HG03354 (cell line): ENCODE measurements around the gene PFKFB2.

Experiments used
- ATAC-seq: cut with Tn5 transposase; IDR thresholded peaks from one replicate; pipeline ENCODE4 v1.9.1; 2021; ENCODE audit warnings: mild to moderate bottlenecking; ENCODE audit not compliant: unreplicated experiment, poor library complexity, severe bottlenecking

PFKFB2 gene

DNA sequence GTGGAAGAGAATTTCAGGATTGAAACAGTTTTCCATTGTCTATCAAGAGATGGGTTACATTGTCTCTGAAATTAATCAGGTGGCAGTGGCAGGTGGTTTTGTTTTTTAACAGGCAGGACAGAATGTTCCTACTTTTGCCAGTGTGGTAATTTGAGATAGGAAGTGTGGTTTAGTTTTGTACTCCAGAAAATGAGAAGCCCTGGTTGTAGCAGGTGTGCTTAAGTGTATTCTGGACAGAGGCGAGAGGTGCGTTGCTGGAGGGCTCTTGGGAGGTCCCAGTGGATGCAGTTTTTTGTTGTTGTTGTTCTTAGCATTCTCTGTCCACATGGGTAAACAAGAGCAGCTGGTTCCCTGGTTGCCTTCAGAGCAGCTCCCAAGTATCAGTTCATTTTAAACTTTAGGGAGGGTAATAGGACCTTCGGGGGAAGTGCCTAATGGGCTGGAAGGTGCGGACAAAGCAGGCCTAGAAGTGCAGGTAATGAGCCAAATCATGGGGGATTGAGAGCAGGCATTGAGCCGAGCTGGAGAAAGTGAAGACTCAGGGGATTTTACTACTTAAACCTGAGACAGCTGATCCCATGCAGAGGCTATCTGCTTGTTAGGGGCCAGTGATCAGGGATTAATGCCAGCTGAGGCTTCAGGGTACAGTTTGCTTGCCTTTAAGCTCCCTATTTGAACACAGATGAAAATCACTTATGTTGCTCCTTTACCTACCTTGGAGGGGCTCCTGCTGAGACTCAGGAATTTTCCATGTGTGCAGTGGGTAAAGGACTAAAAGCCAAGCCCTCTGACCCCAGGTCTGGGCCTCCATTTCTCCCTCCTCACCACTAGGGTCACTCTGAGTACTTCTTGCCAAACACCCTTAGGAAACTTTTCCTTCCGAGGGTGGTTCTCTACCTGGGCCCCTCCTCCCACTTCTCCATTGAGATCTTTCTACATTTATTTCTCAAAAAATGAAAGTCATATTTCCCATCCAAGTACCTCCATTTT, 6.1 kb downstream of the PFKFB2 start:
- ATAC-seq = no peak

DNA sequence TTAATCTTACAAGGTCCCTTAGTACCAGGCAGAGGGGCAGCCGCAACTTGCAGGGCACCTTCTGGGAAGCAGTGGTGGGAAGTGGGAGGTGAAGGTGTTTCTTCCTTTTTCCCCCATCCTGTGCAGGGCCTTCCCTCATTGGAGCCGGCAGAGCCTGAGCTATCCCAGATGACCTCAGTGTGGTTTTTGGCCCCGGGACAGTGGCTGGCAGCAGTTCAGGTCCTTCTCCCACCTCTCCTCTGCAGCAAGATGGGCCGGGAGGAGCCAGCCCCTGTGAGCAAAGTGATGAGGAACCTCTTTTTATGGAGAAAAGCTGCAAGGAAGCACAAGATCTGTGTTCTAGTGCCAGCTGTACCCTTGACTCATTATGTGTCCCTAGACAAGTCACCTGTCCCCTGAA, 6.8 kb downstream of the PFKFB2 start:
- no peak for ATAC-seq

DNA sequence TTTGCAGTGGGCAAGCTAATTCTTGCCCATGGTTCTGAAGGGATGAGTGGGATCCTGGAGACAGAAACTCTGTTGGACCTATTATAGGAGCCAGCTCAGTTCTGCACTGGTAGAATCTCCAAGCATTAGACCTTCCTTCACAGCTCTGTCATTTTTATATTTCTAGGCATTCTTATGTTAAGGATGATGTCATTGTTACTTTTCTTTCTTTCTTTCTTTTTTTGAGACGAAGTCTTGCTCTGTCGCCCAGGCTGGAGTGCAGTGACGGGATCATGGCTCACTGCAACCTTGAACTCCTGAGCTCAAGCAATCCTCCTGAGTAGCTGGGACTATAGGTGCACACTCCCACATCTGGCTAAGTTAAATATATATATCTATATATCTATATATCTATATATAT, 7.5 kb downstream of the PFKFB2 start:
- ATAC-seq = no peak

DNA sequence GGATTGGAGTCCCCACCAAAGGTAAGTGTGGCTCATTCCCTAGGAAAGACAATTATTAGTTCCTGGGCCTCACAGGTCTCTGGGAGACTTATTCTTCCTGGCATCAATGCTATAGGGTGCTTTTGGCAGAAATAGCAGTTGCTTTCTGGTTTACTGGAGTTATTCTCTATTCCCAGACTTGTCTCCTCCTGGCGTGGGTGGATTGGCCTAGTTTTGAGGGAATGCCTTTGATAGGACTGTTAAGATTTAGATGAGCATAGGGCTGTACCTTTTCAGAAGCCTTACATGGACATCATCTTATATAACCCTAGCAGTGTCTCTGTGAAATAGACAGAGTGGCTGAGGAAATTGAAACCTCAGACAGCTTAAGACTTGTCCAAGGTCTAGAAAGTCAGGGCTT, 9.0 kb downstream of the PFKFB2 start:
- ATAC-seq = no peak

DNA sequence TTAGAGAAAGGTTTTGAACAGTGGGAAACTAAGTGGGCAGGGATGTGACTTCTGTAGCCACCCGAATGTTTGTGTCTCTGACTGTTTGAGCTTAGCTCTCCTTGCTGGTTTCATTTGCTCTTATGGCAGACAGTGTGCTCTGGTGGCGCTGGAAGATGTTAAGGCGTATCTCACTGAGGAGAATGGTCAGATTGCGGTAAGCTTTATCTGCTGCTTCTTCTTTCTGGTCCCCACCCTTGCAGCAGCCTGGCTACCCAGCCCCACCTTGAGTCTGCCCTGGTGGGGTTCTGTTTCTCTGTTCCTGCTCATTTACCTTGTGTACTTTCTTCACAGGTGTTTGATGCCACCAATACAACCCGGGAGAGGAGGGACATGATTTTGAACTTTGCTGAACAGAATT, 9.9 kb downstream of the PFKFB2 start:
- no peak for ATAC-seq

DNA sequence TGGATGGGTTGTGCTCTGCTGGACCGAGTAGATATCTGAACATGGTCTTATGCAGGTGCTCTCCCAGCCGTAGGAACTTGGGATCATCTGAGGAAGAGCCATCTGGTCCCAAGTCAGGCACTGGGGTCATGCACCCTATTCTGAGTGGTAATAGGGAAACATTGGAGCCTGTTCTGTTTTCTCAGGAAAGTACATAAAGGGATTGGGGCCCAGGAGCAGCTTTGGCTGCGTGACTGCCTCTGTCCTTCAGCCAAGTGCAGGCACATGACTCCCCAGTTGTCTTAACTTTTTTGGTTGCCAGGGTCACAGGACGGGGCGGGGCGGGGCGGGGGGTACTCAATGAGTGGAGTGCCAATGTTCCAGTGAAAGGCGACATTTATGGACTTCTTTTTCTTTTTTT, 11.5 kb downstream of the PFKFB2 start:
- no peak for ATAC-seq

DNA sequence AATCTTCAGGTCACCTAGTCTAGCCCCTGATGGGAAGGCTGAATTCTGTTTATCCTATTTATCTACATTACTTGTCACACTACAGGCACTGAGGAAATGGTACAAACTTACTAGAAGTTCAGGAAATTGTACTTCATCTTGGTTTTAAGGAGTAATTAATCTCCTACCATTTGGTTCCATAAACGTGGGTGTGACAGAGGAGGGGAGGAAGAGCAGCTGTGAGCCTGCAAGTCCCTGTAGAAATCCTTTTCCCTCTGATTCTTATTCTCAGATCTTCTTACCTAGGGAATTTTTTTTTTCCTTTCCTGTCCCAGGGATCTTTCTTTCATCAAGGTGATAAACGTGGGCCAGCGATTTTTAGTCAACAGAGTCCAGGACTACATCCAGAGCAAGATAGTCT, 14.1 kb downstream of the PFKFB2 start:
- ATAC-seq = no peak

DNA sequence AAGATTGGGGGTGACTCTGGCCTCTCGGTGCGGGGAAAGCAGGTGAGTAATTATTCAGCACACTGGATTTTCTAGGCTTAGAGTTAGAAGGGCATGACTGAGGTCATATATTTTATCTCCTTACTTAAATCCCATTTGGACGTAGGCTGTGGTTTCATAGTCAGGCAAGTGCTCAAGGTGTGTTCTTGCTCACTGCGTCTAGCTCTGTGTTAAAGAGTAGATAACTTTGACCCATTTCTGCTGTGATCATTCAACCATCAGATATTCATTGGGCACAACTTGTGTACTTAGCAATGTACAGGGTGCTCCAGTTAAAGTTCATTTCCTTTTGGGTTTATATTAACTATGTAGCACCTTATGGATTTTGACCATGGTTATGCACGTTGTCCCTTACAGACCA, 14.6 kb downstream of the PFKFB2 start:
- ATAC-seq = no peak

DNA sequence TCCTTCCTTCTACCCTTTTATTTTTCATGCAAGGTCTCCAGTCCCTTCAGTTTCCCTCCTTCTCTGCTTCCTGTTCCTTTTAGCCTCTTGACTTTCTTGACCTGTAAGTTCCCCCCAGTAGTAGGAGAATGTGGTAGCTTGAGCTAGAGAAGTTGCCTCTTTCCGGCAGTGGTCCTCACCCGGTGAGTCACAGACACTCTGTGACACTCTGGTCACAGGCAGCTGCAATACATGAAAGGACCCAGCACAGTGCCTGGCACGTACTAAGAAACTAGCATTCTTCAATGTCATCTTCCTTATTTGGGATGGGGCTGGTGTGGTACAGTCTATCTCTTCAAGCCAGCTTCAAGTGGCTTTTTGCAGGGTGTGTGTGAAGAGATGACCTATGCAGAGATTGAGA, 16.0 kb downstream of the PFKFB2 start:
- no peak for ATAC-seq

DNA sequence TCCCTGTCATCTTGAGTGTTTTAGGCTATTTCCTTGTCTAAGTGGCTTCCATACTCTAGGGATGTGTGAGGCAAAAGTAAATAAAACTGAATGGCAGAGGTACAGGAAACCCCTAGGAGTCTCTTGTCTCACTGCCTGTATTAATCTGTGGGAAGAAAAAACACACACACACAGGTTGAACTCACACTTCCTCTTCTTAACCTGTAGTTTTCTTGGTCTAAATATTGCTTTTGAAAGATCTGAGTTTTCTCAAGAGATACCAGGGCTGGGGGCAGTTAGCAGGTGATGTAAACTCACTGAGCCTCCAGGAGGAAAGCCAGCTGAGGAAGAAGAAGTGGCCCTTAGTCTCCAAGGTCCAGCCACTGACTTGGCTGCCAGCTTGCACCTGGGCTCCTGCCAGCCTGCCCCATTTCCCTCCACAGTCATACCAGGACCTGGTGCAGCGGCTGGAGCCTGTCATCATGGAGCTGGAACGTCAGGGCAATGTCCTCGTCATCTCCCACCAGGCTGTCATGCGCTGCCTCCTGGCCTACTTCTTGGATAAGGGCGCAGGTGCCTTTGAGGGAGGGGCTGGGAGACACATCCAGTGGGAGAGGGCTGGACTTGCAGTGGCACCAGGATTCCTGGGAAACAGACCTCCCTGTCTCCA, 16.9 kb downstream of the PFKFB2 start:
- ATAC-seq = no peak

DNA sequence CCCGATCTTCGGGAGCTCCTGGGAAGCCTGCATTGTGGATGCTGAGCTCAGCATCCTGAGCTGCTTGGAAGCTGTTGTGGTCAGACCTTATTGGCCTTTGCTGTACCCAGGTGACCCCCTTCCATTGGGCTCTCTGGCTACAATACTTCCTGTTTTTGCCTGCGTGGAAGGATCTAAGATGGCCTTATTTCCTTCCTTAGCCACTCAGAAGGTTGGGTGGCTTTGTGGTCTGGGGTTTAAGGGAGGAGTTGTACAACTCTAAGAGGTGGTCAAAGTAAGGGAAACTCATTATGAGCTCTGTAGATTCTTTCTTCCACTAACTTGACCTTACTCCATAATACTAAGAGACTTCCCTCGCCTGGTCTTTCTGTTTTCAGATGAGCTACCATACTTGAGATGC, 17.7 kb downstream of the PFKFB2 start:
- ATAC-seq = no peak

DNA sequence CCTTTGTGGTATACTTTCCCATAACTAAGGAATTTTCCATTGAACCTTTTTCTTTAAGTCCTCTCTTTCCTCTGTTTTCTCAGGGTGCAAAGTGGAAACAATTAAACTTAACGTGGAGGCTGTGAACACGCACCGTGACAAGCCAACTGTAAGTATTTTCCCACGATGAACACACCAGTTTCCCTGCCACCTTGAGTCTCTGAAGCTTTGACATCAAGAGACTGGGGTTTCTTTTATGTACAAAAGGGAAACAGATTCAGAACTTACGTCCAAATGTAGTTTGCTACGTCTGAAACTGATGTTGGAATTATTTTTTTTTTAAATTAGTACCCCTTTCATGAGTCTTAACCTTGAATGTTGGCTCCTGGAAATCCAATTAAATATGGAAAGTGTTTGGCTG, 18.4 kb downstream of the PFKFB2 start:
- no peak for ATAC-seq

DNA sequence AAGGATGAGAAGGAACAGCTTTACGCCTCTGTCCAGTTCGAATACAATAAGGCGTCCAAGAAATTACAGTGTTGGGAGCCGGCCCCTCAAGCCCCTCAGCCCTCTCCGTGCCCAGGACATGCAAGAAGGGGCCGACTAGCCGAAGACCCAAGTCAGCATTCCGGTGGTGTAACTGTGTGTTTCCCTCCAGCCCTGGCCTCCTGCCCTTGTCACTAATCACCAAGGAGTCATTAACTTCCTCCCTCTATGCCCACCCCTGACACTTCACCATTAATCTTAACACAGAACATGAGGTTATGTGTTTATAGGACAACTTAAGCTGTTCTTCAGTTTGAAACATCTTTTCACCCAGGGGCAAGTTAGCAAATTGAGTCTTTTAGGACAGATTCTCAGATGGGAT, 19.2 kb downstream of the PFKFB2 start:
- ATAC-seq = no peak

DNA sequence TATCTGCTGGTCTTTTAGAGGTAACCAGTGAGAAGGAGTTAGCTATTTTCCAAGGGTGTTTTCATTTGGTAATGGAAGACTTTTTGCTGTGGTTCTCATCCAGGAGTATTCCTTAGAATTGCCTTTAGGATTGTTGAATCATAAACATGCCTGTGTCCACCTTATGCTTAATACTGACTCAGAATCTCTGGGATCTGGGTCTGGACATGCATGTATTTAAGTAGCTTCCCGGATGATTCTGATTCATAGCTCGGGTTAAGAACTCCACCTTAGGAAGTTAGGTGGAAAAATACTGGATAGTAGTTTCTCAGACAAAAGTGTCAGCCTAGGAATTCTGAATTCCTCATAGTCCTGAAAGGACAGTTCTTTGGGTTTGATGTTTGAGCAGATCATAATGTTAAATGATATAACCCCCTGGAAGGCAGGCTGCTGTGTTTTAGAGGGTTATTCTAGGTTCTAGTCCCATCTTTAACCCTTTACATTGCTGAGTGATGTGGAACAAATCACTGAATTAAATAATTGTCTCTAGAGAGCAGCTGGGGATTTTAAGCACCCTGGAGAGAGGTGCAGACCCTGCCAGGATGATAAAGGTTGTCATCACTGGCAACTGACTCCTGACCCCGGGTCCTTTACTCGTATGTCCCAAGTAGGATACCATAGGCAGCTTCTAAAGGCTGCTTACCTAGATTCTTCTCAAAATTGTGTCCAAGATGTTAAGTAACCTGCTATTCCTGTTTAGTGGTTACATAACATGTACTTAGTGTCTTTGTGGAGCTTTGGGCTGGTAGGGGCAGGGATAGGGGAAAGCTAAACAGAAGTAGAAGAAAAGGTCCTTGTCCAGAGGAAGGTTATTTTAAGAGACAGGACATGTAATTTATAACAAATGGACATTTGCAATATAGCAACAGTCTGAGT, 21.1 kb downstream of the PFKFB2 start:
- ATAC-seq = no peak

DNA sequence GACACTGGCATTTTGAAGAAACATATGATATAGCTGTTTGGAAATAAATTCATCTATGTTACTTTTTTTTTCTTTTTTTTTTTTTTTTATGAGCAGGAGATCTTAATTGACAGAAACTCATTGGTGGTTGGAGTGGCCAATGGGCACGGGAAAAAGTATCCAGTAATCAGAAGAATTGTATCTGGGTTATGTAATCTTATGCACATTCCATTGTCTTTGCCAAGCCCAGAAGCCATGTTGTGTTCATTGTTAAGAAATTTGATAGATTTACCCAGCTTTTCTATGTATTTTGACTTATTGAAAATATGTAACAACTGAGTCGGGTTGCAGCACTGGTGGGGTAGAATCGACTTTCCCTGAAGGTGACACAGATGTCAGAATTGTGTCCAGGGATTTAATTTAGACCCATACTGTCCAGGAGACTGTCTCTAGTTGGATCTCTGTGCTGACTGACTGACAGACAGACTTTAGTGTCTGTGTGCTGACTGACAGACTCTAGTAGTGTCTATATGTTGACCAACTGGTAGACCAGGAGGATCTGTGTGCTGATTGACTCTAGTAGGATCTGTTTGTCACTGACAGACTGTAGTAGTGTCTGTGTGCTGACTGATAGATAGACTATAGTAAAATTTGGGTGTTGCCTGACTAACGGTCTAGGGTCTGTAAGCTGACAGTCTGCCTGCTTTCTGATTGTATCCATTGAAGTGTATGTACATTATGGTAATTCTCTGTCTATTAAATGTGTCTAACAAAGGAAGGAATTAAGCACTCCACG, 23.3 kb downstream of the PFKFB2 start:
- no peak for ATAC-seq

DNA sequence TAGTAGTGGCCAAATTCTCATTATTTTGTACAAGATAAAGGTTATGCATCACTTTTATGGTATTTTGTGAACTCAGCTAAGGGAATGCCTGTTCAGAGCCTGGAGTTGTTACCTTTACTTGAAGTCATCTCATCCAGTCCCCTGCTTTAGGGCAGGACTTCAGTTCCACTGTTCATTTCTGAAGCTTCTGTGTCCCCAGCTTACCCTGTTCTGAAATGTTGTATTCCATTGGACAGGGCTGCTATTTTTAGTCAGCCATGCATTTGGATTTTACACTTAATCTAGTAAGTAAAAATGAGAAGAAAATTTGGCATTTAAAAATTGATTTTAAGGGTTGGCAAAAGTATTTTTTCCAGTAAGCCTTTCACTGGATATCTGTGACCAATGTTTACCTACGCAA, 23.9 kb downstream of the PFKFB2 start:
- no peak for ATAC-seq

DNA sequence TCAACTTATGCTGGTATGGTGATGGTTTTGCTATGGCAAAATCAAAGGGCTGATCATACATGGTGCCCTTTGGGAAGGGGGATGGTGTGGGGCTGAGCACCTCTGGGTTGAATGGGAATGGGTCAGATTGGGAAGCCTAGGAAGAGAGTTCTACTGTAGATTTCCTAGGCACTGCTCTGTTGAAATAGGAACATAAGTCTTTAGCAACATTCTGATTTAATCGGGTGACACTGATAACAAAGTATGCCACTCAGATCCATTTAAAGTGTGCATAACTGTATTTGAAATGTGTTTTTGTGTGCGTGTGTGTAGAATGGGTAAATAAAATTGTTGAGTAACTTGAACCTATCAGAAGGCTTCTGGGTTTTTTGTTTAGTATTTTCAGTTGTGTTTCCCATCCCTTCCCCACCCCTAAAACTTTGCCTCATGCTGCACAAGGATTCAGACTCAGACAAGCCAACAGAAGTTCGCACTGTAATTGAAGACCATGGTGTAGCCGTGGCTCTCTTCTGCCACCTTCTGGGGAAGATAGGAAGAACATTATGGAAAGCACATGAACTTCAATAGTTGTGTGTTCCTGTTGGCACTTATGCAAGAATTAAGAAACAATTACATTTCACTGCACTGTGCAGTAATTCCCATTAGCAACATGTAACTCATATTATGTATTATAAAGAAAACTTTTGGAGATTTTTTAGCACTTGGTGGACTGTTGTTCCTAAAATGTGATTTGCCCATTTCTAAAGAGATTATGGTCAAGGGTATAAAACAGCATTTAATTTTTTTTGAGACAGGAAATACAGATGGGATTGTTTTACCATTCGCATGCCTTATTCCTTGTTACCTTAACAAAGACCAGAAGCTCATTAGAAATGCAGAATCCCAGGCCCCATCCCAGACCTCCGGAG, 24.6 kb downstream of the PFKFB2 start:
- no peak for ATAC-seq

DNA sequence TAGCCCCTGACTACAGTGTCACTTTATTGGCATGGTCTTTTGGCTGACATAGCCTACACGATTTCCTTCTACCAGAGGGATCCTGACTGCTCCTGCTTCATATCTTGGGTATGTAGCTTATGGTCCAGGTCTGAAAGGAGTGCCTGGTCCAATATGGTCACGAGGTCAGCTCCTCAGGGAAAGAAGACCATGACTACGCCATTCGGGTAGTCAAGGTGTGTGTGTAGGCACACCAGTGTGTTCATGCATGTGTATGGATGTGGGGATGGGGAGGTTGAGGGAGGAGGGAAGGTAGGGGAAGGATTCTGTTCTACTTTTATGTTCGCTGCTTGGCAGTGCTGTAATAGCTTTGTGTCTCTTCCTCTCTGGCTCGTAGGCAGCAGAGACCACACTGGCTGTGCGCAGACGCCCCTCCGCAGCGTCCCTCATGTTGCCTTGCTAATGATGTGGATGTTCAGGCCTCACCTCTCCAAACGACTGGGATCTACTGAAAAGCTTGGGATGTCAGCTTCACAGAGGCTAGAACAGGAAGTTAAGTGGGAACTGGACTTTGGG, 25.6 kb downstream of the PFKFB2 start:
- ATAC-seq = no peak
